NT2/D1 (cell line): ENCODE measurements around the gene RNU4-1.
A peak's percentile ranks its signal among the peaks of the same experiment; 100 is the strongest.

ENCODE experiments used
- DNase-seq: peaks from one replicate; pipeline ENCODE4 v3.0.0-alpha.2; 2011; ENCODE audit warnings: low read depth, low spot score
- H3K27me3 ChIP-seq: 2 replicates; pipeline ENCODE4 v1.6.0; 2011; ENCODE audit warnings: mild to moderate bottlenecking; ENCODE audit not compliant: insufficient read length, insufficient read depth
- H3K36me3 ChIP-seq: 2 replicates; pipeline ENCODE4 v1.6.1; 2011; ENCODE audit warnings: mild to moderate bottlenecking, low read length, mixed read lengths; ENCODE audit not compliant: insufficient read depth, insufficient read length
- H3K4me1 ChIP-seq: 2 replicates; pipeline ENCODE4 v1.5.1; 2011; ENCODE audit not compliant: insufficient read depth, insufficient read length
- H3K4me3 ChIP-seq: 2 replicates; pipeline ENCODE4 v1.5.1; 2011; ENCODE audit warnings: low read depth; ENCODE audit not compliant: insufficient read length
- H3K9ac ChIP-seq: 2 replicates; pipeline ENCODE4 v1.6.0; 2011; ENCODE audit warnings: low read depth; ENCODE audit not compliant: insufficient read length
- H3K9me3 ChIP-seq: 2 replicates; pipeline ENCODE4 v1.5.1; 2011; ENCODE audit warnings: mild to moderate bottlenecking, low read length; ENCODE audit not compliant: insufficient read depth
- SUZ12 ChIP-seq: IDR thresholded peaks from 2 replicates; pipeline ENCODE4 v1.6.1; 2011; ENCODE audit not compliant: insufficient read length, insufficient read depth; ENCODE audit errors: extremely low read depth
- YY1 ChIP-seq: IDR thresholded peaks from 2 replicates; pipeline ENCODE4 v1.6.1; 2011; ENCODE audit not compliant: insufficient read length, insufficient read depth
- ZNF274 ChIP-seq: IDR thresholded peaks from 2 replicates; pipeline ENCODE4 v1.6.1; 2011; ENCODE audit warnings: mild to moderate bottlenecking, low read depth, low read length

Gene RNU4-1

DNA sequence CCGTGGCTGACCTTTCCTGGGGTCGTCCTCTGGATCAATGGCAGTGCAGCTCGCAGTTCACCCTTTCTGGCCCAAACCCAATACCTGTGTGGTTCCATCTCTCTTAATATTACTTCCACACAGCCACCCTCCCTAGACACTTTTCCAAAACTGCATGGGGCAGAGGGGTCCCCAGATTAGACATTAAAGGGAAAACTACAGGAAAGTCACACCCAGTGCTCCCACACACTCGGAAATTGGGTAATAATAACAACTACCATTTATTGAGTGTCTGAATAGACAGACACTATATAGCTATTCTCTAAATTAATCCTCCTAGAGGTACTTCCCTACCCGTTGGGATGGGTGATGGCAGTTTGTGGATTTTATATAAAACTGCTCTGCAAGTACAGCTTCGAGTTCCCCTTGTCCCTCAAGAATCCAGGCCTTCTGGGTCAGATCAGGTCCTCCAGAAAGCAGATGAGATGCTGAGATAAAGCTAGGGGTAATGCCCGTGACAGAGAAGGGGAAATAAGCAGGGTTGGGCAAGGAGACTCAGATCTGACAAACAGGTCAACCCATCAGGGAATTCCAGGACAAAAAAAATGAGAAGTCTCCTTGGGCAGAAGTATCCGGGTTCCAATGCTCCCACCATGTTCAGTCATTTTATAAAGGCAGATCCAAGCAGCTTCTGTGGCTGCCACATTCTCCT, 26.7 kb downstream of the RNU4-1 start:
- peak overlapping the region; percentile 14 for H3K9ac ChIP-seq
- peaks cover 27% of the 10 kb centered on the region for H3K4me1 ChIP-seq
- DNase-seq, result no peak
- TF ChIP-seq ZNF274 (no peak), SUZ12 (no peak)
- H3K36me3 ChIP-seq, result peaks cover 29% of the 10 kb centered on the region
- H3K27me3 ChIP-seq, result no peaks in the 10 kb centered on the region
- no peaks in the 10 kb centered on the region for H3K9me3 ChIP-seq
- no peak overlapping the region for H3K4me3 ChIP-seq

DNA sequence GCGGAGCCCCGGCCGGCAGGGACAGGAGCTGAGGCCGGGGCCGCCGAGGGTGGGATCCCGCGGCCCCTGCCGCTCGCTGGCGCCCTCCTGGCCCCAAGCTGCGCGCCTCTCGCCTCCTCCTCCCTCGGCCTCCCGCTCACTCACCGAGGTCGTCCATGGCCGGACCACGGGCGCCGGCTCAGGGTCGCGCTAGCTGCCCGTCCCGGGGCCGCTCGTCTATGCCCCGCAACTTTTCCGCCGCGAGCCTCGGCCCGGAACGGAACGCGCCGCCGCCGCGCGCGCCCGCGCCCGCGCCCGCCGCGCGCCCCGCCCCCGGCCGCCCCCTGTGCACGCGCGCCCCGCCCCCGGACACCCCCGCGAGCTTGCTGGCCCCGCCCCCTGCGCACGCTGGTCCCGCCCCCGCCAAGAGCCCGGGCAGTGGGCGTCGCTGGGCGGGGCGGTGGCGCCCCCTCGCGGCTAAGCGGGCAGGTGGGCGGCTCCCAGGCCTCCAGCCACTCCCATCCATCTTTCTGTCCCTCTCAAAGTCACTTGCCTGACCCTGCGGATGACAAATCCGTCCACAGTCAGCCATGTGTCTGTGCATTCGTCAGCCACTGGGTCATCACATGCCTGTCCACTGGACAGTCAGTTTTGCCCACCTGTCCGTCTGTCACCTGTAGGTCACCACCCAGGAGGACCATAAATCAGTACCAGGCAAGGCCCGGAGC, 27.4 kb downstream of the RNU4-1 start, which contains the start of gene PXN:
TSS of gene PXN (minus strand) at position 258 of the 707 bp plus-strand sequence. CDS start at position 157, 101 bp downstream.
- Histone ChIP-seq H3K36me3 (peaks cover 34% of the 10 kb centered on the region), H3K27me3 (no peaks in the 10 kb centered on the region), H3K9ac (peak within 1 kb of the TSS; percentile 97), H3K4me3 (peak within 1 kb of the TSS; percentile 87), H3K4me1 (peaks cover 27% of the 10 kb centered on the region), H3K9me3 (no peaks in the 10 kb centered on the region)
- peak; percentile 72 for DNase-seq
- TF ChIP-seq ZNF274, result no peak
- TF ChIP-seq SUZ12, result no peak
- TF ChIP-seq YY1, result no peak

DNA sequence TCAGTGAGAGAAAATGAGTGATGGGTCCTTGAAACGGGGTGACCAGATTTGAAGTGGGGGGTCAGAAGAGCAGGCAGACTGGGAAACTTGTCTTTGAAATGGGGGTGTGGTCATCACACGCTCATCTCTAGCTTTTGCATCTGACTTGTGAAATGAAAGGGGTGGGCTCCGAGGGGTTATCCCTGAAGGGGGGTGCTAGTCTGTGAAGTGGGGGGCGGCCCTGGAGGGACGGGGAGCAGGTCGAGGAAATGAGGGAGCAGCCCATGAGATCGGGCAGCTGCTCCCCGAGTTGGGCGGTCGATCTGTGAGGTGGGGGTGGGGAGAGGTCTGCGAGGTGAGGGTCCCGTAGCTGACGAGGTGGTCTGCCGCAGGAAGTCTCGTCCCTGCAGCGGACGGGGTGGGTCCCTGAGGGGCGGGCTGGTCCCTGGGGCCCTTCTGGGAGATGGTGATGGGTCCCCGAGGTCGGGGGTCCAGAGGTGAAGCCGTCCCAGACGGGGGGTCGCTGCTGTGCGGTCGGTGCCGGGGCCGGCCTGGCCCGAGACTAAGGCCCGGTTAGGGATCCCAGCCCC, 28.0 kb downstream of the RNU4-1 start:
- Histone ChIP-seq H3K9me3 (no peaks in the 10 kb centered on the region), H3K9ac (peak overlapping the region; percentile 97), H3K4me1 (peaks cover 27% of the 10 kb centered on the region), H3K4me3 (peak overlapping the region; percentile 87), H3K36me3 (peaks cover 39% of the 10 kb centered on the region), H3K27me3 (no peaks in the 10 kb centered on the region)
- DNase-seq, result no peak
- TF ChIP-seq YY1, result no peak
- TF ChIP-seq SUZ12, result no peak
- no peak for TF ChIP-seq ZNF274

DNA sequence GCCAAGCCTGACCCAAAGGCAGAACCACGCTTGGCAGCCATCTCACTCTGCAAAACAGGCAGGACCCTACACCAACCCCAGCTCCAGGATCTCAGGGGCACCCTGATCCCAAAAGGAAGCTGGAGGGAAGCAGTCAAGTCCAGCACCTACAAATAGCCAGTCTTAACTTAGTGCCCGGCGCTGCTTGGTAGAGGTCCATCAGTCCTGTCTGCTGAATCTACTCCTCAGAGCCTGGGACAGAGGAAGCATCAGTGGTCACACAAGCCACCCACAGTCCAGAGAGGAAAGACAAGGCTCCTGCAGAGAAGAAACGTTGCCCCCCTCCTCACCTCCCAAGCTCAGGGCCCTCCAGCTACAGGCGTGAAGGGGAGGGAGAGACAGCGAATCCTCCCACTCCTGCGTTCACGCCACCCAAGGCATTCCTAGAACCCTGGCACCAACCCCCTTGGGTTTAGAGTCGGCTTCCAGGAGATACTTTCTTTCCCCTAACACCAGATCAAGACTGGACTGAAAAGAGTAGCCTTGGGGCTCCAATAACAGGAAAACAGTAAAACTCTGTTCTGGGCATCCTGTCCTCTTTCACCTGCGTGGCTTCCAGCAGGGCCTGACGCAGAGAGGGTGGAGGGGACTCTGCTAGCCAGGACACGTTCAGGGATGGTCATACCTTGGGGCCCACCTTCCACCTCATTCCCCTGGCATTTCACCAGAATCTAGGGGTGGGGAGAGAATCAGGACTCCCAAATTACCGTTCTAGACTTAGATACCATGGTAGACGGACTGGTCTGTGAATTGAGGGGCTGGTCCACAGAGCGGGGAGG, 28.7 kb downstream of the RNU4-1 start:
- DNase-seq, result no peak
- no peaks in the 10 kb centered on the region for H3K27me3 ChIP-seq
- peaks cover 46% of the 10 kb centered on the region for H3K36me3 ChIP-seq
- no peak for TF ChIP-seq SUZ12
- no peak for TF ChIP-seq YY1
- no peak for TF ChIP-seq ZNF274
- no peaks in the 10 kb centered on the region for H3K9me3 ChIP-seq
- peak overlapping the region; percentile 87 for H3K4me3 ChIP-seq
- H3K4me1 ChIP-seq, result peaks cover 28% of the 10 kb centered on the region
- H3K9ac ChIP-seq, result peak overlapping the region; percentile 97

DNA sequence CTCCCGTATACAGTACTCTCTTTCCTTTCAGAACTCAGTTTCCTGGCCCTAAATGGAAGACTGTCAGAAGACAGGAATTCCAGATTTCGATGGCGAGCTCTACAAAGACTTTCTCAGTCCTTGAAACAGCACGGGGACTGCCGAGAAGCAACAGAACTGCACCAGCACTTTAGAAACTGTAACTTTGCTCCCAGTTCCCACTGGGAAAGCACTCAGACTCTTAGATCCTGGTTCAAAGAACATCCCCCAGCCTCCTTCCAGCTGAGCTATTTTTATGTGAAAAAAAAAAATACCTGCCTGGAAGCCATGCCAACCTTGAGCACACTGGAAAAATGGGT, 29.3 kb downstream of the RNU4-1 start:
- Histone ChIP-seq H3K36me3 (peaks cover 46% of the 10 kb centered on the region), H3K4me1 (peaks cover 29% of the 10 kb centered on the region), H3K9ac (peak overlapping the region; percentile 97), H3K4me3 (peak overlapping the region; percentile 87), H3K27me3 (no peaks in the 10 kb centered on the region), H3K9me3 (no peaks in the 10 kb centered on the region)
- no peak for DNase-seq
- no peak for TF ChIP-seq ZNF274

DNA sequence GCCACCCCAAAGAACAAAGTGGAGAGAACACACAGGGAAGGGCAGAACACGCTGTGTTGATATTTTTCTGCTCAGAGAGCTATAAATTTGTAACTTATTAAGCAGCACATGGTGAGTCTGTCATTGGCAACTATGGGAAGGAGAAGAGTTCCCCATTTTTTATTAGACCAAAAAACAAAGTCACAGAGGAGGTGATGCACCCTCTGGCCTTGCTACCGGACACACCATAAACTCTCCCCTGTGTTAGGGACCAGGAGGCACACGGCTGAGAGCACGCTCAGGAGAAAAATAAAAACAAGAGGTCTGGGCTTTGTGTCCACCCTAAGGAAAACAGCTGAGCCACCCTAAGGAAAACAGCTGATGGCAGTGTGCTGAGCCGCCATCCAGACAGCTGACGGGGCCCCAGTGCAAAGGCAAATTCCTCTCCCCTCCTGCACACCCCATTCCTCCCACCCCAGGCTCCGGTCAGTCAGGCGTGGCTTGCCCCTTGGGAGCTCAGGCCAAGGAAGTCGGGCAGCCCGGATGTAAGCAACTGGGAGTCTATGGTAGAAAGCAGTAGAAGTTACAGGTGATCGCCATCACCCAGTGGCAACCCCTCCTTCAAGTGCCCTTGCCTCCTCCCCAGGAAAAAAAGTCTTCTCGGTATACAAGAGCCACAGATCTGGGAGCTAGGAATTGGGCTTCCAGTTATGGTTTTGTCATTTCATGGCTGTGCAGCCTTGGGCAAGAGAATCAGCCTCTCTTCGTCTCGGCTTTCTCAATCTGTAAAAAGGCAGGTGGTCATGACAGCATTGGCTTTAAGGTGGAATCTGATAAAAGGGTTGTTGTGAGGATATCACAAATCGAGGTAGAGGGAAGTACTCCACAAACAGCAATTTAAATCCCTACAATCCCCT, 29.9 kb downstream of the RNU4-1 start:
- Histone ChIP-seq H3K36me3 (peaks cover 46% of the 10 kb centered on the region), H3K27me3 (no peaks in the 10 kb centered on the region), H3K4me1 (peaks cover 29% of the 10 kb centered on the region), H3K9ac (peak overlapping the region; percentile 97), H3K9me3 (no peaks in the 10 kb centered on the region), H3K4me3 (no peak overlapping the region)
- TF ChIP-seq ZNF274 (no peak), SUZ12 (no peak), YY1 (no peak)
- no peak for DNase-seq
